Body of pancreas (tissue), 4 donors: ENCODE measurements around the gene BANP.

ENCODE experiments used
- POLR2A ChIP-seq, 3 donors: fragments of 450-650 bp; IDR thresholded peaks; one replicate each; pipeline ENCODE4 v1.6.1; 2016; ENCODE audit warnings: antibody characterized with exemption in 3 of 3, mild to moderate bottlenecking in 2 of 3
- TF ChIP-seq, protein P1 (sequence below), 7 experiments: fragments of 450-650 bp in 4 of 7; fragments of 200-600 bp in 3 of 7; sonication (generic) in 3 of 7; IDR thresholded peaks; one replicate each; pipeline ENCODE4 v1.5.1; 2016 to 2019; ENCODE audit warnings: antibody characterized with exemption in 7 of 7

DNA sequence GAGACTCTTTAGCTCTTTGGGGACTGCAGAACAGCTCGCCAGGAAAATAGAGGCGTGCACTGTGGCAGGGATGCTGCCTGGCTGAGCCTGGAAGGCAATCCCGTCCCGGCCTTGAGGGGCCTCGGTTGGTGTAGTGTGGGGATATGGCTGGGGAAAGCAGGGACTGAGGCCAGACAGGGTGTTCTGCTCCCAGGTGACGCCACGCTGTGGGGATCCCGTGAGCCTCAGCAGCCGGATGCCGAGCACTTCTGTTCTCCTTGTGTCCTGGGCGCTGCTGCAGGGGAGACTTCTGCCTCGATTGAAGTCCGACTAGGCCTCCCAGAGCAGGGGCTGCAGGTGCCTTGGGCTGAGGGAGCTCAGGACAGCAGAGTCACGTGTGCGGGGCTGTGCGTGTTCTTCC, 72.6 kb downstream of the BANP start:
- TF ChIP-seq, protein P1, sequence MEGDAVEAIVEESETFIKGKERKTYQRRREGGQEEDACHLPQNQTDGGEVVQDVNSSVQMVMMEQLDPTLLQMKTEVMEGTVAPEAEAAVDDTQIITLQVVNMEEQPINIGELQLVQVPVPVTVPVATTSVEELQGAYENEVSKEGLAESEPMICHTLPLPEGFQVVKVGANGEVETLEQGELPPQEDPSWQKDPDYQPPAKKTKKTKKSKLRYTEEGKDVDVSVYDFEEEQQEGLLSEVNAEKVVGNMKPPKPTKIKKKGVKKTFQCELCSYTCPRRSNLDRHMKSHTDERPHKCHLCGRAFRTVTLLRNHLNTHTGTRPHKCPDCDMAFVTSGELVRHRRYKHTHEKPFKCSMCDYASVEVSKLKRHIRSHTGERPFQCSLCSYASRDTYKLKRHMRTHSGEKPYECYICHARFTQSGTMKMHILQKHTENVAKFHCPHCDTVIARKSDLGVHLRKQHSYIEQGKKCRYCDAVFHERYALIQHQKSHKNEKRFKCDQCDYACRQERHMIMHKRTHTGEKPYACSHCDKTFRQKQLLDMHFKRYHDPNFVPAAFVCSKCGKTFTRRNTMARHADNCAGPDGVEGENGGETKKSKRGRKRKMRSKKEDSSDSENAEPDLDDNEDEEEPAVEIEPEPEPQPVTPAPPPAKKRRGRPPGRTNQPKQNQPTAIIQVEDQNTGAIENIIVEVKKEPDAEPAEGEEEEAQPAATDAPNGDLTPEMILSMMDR (IDR thresholded peaks at IDR 0.05) = no peak
- TF ChIP-seq POLR2A (IDR thresholded peaks at IDR 0.05) = no peak
